ENCODE measurements around the gene MDH2.
A peak's percentile ranks its signal among the peaks of the same experiment; 100 is the strongest.
"Not testable (repeated sequence)": the region's sequence is repeated elsewhere in the genome, so short reads cannot be mapped to it uniquely, and the experiment has no call there.

Gene MDH2

DNA sequence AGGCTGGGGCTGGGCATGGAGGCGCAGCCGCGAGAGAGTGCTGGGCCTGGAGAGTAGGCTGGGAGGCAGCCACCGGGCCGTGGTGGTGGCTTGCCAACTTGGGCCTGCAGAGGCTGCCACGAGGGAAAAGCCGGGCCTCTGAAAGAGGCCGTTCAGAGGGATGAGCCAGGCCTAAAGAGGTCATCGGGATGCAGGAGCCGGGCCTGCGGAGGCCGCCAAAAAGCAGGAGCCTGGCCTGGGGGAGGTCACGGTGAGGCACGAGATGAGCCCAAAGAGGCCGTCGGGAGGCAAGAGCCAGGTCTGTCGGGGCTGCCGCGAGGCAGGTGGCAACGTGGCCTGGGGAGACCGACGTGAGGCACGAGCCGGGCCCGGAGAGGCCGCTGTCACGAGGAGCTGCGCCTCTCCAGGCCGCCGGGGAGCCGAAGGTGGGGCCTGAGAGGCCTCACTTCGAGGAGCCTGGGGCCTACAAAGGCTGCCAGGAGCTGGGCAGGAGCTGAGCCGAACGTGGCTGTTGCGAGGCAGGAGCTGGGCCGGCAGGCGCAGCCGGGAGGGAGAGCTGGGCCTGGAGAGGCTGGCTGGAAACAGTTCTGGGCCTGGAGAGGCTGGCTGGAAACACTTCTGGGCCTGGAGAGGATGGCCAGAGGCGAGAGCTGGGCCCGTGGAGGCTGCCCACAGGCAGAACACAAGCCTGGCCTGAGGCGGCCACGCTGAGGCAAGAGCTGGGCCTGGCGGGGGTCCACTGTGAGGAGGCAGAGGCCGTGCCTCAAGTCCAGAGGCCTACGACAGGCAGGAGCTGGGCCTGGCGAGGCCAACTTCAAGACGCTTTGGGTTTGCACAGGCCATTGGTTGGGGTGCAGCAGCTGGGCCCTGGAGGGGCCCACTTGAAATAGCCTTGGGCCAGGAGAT is 24.6 kb downstream of the MDH2 start:
- DNase-seq, result no peak

DNA sequence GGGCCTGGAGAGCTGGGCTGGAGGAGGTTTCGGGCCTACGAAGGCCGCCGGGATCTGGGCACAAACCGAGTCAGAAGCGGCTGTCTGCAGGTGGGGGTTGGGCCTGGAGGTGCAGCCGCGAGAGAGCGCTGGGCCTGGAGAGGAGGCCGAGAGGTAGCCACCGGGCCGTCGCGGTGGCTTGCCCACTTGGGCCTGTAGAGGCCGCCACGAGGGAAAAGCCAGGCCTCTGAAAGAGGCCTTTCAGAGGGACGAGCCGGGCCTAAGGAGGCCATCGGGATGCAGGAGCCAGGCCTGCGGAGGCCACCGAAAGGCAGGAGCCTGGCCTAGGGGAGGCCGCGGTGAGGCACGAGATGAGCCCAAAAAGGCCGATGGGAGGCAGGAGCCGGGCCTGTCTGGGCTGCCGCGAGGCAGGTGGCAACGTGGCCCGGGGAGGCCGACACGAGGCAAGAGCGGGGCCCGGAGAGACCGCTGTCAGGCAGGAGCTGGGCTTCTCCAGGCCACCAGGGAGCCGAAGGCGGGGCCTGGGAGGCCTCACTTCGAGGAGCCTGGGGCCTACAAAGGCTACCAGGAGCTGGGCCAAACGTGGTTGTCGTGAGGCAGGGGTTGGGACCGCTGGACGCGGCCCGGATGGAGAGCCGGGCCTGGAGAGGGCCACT is 25.6 kb downstream of the MDH2 start:
- DNase-seq, result no peak

DNA sequence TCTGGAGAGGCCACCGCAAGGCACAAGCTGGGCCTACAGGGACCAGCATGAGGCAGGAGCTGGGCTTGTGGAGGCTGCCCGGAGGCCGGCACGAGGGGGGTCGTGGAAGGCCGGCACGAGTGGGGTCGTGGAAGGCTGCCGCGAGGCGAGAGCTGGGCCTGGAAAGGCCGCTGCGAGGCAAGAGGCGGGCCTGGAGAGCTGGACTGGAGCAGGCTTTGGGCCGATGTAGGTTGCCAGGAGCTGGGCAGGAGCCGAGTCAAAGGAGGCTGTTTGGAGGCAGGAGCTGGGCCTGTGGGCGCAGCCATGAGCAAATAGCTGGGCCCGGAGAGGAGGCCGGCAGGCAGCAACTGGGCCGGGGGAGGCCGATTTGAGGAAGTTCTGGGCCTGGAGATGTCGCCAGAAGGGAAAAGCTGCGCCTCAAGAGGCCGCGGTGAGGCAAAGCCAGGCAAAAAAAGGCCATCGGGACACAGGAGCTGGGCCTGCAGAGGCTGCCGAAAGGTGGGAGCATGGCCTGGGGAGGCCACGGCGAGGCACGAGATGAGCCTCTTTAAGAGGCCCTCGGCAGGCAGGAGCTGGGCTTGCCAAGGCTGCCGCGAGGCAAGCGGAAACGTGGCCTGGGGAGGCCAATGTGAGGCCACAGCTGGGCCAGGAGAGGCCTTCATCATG is 26.5 kb downstream of the MDH2 start:
- DNase-seq, result no peak

DNA sequence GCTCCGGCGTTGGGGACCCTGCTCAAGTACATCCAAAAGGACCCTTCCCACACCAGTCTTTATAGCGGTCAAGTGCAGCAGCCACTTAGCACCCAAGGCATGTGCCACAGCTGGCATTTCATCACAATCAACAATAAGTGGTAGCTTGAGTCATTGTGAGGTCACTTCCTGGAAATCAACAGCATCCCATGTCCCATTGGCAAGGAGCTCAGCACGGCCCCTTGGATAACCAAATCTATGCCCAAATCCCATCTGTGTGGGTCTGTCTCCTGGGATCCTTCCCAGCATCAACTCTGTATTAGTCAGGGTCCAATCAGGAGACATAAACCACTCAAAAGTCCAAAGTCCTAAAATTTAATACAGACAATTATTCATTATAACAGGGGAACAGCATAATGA is 27.1 kb downstream of the MDH2 start:
- peak; percentile 76 for DNase-seq

DNA sequence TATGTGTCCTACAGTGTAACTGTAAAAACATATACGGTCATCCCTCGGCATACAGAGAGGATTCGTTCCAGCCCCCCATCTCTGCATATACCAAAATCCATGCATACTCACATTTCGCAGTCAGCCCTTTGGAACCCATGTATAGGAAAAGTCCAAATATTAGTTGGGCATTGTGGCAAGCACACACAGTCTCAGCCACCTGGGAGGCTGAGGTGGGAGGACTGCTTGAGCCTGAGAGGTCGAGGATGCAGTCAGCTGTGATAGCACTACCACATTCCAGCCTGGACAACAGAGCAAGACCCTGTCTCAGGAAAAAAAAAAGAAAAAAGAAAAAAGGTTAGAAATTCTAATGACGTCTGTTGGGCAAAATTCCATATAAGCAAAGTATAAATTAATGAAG is 29.1 kb downstream of the MDH2 start:
- DNase-seq, result no peak

DNA sequence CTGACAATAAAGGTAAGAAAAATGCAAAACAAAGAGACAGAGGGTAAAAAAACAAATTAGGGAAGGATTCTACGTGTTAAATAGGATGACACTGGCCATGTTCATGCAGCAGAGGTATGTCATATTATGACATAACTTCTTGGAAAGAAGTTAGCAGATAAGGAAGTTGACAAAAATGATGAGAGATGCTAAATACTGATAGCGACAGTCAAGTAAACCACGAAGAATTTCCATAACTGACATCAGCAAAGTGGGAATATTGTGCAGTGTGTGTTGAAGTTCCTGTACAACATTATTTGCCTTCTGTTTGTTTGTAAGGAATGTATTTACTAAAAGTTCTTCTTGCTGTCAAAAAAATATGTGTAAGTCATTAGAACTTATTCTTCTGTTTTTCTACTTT is 29.5 kb downstream of the MDH2 start:
- no peak for DNase-seq

DNA sequence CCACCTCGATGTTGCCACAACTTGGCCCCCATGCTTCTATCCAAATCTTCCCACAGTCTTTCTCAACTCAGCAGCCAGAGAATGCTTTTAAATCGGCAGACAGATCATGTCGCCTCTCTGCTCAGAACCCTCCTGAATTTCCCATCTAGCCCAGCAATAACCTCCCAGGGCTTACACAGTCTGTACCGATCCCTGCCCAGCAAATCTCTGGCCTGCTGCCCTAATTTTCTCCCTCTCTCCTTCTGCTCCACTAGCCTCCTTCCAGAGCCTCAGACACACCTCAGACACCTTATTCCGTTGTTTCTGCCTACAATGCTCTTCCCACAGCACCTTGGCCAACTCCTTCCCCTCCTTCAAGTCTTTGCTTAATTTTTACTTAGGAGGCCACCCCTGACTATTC is 32.3 kb downstream of the MDH2 start:
- no peak for DNase-seq

DNA sequence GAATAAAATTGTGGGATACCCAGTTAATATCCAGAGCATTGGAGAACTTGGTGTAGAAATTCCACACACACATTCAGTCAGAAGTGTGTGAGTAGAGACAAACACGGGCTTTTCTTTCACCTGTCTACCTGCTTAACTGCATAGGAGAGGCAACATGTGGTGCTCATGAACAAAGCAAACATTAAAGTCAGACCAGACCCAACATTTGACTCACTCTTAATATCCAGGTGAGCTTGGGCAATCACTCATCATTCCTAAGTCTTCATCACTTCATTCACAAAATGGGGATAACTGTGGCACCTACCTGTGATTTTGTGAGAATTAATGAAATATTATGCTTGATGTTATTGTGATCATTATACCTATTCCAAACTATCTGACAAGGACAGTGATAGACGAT is 36.2 kb downstream of the MDH2 start:
- DNase-seq, result not testable (repeated sequence)

DNA sequence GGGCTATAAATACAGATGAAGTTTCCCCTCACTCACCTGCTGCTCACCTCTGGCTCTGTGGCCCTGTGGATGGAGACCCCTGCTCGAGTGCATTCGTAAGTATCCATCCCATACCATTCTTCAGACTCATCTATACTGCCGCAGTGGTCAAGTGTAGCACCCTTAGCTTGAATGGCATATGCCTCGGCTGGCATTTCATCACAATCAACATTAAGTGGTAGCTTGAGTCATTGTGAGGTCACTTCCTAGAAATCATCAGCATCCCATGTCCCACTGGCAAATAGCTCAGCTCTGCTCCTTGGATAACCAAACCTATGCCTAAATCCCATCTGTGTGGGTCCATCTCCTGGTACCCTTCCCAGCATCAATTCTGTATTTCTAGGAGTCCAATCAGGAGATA is 38.2 kb downstream of the MDH2 start:
- peak; percentile 85 for DNase-seq

DNA sequence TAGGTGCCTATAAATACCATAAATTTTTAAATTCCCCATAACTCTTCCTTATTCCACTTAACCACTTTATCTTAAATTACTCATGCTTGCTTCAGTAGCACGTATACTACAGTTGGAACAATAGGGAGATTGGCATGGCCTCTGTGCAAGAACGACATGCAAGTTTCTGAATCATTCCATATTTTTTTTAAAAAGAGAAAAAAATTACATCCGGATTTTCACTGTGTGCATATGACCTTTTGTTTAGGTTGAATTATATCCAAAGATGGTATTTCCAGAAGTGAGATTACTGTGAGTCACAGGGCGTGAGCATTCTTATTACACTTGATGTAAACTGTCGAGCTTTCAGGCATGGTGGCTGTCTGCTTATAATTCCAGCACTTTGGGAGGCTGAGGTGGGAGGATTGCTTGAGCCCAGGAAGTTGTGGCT is 39.5 kb downstream of the MDH2 start:
- peak; percentile 95 for DNase-seq

DNA sequence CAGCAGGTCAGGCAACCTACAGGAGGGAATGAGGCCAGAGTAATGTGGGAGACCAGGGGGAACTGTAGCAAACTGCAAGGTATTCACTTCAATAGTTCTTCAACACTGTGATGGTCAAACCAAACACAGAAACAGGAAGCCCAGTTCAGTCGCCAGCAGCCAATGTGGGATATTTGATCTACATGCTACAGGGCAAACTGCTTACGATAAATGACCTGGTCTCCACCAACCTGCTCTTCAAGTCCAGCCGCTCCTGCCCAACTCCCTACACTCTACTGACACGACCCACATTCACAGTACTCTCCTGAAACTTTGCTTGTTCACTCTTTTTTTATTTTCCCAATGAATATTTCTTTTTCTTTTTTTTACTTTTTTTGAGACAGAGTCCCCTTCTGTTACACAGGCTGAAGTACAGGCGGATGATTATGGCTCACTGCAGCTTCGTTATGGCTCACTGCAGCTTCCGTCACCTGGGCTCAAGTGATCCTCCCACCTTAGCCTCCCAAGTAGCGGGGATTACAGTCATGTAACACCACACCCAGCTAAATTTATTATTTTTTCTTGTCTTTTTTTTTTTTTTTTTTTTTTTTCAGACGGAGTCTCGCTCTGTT is 42.1 kb downstream of the MDH2 start:
- DNase-seq, result no peak

DNA sequence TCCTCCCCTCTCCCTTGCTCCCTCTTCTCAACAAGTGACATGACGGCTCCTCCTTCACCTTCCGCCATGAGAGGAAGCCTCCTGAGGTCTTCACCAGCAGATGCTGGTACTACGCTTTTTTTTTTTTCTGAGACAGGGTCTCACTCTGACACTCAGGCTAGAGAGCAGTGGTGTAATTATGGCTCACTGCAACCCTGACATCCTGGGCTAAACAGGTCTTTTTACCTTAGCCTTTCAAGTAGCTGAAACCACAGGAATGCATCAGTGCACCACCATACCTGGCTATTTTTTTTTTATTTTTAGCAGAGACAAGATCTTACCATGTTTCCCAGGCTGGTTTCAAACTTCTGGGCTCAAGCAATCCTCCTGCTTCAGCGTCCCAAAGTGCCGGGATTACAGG is 43.6 kb downstream of the MDH2 start:
- no peak for DNase-seq

DNA sequence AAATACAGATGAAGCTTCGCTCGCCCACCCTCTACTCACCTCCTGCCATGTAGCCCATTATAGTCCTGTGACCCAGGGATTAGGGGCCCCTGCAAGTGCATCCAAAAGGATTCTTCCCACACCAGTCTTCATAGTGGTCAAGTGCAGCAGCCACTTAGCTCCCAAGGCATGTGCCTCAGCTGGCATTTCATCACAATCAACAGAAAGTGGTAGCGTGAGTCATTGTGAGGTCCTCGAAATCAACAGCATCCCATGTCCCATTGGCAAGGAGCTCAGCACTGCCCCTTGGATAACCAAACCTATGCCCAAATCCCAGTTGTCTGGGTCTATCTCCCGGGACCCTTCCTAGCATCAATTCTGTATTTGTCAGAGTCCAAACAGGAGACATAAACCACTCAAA is 45.6 kb downstream of the MDH2 start:
- DNase-seq, result peak; percentile 45

DNA sequence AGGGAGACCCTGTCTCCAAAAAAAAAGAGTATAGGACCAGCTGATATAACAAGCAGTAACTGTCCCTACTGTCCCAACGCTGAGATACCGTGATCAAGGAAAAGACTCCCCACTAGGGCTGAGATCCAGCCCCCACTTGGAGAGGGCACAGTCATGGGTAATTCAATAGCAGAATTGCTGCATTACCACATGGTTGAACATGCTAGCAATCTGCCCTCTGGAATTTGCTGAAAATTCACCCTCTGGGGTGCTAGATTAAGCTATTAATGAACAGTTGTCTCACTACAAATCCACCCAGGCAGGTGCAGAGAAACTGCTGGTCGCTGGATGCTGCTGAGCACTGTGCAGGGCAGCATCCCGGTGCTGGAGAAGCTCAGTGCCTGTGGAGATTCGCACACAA is 46.4 kb downstream of the MDH2 start:
- not testable (repeated sequence) for DNase-seq

DNA sequence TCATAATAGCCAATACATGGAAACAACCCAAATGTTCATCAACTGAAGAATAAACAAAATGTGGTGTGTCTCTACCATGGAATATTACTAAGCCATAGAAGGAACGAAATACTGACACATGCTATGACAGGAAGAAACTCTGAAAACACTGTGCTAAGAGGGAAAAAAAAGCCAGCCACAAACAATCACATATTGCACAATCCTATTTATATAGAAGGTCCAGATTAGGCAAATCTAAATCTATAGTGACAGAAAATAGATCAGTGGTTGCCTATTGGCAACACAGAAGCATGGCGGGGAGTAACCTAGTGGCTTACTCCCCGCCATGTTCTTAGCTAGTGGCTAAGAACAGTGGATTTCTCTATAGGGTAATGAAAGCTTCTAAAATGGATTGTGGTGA is 48.0 kb downstream of the MDH2 start:
- DNase-seq, result no peak

DNA sequence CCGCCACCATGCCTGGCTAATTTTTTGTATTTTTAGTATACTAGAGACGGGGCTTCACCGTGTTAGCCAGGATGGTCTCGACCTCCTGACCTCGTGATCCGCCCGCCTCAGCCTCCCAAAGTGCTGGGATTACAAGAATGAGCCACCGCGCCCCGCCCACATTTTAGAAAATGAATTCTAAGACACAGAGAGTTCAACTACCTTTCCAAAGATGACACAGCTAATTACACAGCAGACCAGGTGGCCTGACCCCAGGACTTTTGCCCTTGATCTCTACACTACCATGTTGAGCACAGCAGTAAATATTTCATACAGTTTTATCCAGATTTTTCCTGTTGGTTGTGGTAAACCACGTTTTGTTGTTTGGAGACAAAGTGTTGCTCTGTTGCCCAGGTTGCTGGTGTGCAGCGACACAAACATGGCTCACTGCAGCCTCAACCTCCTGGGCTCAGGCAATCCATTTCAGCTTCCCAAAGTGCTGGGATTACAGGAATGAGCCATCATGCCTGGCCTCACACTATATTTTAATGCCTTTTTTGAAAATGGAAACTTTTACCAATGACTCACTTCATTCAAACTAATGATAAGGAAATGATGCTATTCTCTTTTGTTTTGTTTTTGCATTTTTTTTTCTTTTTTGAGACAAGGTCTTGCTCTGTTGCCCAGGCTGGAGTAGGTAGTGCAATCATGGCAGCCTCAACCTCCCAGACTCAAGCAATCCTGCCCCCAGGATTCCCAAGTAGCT is 54.0 kb downstream of the MDH2 start:
- DNase-seq, result peak; percentile 23

DNA sequence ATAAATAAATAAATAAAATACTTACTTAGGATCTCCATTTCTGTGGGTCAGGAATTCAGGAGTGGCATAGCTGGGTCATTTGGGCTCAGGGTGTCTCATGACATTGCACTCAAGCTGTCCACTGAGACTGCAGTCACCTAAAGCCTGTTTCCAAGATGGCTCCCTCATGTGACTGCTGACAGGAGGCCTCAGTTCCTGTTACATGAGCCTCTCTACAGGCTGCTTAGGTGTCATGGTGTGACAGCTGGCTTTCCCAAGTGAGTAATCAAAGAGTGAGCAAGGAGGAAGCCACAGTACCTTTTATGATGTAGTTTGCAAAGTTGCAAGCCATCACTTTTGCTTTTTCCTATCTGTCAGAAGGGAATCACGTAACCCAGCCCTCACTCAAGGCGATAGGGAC is 55.9 kb downstream of the MDH2 start:
- DNase-seq, result not testable (repeated sequence)

DNA sequence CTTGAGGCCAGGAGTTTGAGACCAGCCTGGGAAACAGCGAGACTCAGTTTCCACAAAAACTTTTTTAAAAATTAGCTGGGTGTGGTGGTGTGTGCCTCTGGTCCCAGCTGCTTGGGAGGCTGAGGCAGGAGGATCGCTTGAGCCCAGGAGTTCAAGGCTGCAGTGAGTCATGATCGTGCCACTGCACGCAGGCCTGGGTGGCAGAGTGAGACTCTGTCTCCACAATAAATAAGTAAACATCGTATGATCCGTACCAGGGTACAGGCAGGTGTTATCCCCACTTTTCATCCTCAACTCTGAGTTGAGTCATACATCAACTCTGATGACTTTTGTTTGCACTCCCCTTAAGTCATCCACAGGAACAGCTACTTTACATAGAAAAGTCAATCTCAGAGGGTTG is 58.2 kb downstream of the MDH2 start:
- not testable (repeated sequence) for DNase-seq

DNA sequence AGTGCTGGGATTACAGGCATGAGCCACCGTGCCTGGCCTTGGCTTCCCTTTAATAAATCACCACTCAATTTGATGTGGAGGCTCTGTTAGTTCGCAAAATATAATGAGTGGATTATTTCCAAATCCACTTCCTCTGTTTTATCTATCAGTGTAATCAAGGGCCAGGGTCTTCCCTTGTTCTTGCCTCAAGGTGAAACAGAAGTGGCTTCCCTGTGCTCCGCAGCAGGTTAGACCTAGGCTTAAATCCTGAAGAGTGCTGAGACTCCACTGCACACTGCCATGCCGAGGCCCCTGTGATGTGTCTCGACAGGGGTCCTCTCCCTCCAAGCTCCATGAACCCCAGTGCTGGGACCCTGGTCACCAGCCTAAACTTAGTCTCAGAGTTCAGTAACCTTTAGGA is 59.0 kb downstream of the MDH2 start:
- no peak for DNase-seq

DNA sequence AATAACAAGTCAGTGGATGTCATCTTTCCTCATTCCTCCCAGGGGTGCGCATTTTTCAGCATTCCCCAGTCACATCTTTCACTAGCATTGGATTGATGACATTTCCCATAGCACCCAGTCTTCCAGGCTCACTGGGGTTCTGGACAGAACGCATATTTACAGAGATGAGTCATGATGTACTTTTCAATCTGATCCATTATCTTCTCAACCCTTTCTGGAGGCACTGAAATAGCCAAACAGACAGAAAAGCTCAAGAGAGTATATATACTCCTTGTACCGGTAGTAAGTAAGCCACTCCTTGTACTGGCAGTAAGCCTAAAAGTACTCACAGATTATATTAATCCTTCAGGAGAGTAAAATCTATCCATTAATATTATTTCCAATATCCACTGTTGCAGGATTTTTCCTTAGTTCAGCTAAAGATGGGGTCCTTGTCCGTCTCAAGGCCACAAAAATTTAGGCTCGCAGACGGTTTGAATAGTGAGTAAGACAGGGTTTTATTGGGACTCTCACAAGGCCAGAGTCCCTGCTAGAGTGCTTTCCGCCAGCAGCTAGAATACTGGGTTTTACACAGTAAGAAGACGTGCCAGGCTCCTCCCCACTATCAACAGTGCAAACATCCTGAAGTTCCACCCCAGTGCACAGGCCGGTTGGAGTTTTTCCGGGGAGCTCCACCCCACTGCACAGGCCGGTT is 60.8 kb downstream of the MDH2 start:
- DNase-seq, result peak; percentile 45

DNA sequence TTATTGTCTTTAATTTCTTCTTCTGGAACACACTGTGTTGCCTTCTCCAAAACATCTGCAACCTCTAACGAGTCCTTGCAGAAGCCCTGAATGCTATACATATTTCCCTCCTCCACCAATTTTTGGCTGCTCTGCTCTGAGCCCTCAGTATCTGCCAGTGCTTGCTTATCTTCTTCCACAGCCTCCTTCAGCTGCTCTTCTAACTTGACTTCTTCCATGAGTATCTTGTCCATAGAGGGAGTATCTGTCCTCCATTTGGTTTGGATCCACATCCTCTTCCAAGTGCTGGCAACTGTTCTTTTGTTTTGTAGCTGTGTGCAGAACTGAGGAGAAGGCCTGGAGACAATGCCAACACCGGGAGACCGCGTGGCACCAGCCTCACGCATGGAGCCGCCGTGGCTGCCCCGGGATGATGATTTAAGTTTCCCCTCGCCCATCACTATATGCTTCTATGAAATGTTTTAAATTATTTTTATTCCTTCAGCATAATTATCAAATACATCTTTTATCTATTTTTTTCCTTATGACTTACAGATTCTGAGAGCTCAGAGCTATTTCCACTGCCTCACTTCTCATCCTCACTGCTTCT is 65.2 kb downstream of the MDH2 start:
- not testable (repeated sequence) for DNase-seq

DNA sequence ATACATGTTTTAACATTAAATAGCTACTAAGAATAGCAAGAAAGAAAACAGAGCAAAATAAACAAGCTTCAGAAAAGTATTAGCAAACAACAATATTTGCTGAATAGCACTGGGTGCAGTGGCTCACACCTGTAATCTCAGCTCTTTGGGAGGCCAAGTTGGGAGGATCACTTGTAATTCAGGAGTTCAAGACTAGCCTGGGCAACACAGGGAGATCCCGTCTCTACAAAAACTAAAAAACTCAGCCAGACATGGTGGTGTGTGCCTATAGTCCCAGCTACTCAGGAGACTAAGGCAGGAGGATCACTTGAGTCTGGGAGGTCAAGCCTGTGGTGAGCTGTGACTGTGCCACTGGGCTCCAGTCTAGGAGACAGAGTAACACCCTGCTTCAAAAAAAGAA is 66.8 kb downstream of the MDH2 start:
- DNase-seq, result not testable (repeated sequence)

Measured in HCEC 1CT (cell line).